Esophagus mucosa (tissue), 1 donor: ENCODE results near the gene MT1B. TPM values are rescaled to one million over a fixed set of nuclear protein-coding genes. Genes with fewer than 3 reads are reported as not detected.
"Not testable (repeated sequence)": the region's sequence is repeated elsewhere in the genome, so short reads cannot be mapped to it uniquely, and the experiment has no call there.

ENCODE experiments used
- ATAC-seq: fragments of 200-7000 bp; cut with Tn5 transposase; one replicate; pipeline ENCODE4 v1.9.1; 2020
- total RNA-seq: library from RNA; stranded (reverse); gene quantifications from one replicate; pipeline ENCODE4 v1.2.4, GENCODE V29; 2023
- donor health status: DM: yes; HTN: yes; CAD: no.

The MT1B gene
- total RNA-seq, 1 donor from 2014 or later: not detected

DNA sequence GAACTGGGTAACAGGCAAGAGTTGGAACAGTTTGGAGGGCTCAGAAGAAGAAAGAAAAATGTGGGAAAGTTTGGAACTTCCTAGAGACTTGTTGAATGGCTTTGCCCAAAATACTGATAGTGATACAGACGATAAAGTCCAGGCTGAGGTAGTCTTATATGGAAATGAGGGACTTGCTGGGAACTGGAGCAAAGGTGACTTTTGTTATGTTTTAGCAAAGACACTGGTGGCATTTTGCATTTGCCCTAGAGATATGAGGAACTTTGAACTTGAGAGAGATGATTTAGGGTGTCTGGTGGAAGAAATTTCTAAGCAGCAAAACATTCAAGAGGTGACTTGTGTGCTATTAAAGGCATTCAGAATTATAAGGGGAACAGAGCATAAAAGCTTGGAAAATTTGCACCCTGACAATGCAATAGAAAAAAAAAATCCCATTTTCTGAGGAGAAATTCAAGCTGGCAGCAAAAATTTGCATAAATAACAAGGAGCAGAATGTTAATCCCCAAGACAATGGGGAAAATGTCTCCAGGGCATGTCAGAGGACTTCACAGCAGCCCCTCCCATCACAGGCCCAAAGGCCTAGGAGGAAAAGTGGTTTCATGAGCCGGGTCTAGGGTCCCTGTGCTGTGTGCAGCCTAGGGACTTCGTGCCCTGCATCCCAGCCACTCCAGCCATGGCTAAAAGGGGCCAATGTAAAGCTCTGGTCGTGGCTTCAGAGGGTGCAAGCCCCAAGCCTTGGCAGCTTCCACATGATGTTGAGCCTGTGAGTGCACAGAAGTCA is 29.8 kb upstream of the MT1B start:
- not testable (repeated sequence) for ATAC-seq

DNA sequence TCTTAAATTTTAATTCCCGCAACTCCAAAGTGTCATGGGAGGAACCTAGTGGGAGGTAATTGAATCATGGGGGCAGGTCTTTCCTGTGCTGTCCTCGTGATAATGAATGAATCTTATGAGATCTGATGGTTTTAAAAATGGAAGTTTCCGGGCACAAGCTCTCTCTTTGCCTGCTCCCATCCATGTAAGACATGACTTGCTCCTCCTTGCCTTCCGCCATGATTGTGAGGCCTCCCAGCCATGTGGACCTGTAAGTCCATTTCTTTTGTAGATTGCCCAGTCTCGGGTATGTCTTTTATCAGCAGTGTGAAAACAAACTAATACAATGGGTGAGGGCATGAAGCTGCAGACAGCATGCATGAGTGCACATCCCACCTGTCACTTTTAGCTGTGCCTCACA is 28.5 kb upstream of the MT1B start:
- not testable (repeated sequence) for ATAC-seq

DNA sequence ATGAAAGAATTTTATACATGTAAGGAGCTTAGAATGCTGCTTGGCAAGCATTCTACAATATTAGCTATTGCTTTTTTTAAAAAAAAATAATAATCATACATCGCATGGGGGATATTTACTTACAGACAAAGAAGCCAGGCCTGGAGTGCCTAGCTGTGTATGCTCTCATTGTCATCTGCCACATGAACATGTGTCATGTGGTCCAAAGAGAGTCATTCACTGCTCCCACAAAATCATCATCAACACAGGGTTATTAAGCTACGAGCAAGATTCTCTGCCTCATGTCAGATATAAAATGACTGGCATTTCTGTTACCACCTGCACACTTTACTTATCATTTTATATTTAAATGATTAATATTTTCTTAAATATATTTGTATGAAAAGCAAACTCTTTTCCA is 28.0 kb upstream of the MT1B start:
- no peak for ATAC-seq

DNA sequence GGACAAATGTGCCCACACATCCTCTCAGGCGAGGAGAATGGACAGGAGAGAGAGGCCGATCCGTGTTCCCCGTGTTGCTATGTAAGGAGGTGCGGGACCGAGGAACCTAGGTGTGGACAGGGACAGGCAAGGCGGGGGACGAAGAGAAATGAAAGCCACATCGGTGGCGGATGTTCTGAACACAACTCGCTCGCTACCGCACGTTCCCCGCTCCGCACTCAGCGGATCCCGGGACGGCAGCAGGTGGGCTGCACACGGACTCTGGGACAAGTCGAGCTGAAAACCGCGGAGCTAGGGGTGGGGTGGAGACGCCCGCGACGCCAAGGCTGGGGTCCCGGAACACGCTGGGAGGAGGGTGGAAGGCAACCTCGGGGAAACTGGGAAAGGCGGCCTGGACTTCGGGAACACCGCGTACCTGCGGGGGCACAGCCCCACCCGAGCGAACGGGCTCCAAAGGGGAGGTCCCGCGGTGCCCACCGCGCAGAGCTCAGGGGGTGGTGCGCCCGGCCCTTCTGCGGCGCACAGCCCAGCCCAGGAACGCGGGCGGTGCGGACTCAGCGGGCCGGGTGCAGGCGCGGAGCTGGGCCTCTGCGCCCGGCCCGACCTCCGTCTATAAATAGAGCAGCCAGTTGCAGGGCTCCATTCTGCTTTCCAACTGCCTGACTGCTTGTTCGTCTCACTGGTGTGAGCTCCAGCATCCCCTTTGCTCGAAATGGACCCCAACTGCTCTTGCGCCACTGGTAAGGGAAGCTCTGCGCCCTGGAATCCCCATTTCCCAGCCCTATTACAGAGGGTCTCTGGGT is 26.3 kb upstream of the MT1B start, which contains the start of gene MT1E:
MT1E (plus strand) TSS at position 642 of the 803 bp plus-strand sequence; CDS start at position 713, 71 bp downstream.
- ATAC-seq: peak; percentile 92

DNA sequence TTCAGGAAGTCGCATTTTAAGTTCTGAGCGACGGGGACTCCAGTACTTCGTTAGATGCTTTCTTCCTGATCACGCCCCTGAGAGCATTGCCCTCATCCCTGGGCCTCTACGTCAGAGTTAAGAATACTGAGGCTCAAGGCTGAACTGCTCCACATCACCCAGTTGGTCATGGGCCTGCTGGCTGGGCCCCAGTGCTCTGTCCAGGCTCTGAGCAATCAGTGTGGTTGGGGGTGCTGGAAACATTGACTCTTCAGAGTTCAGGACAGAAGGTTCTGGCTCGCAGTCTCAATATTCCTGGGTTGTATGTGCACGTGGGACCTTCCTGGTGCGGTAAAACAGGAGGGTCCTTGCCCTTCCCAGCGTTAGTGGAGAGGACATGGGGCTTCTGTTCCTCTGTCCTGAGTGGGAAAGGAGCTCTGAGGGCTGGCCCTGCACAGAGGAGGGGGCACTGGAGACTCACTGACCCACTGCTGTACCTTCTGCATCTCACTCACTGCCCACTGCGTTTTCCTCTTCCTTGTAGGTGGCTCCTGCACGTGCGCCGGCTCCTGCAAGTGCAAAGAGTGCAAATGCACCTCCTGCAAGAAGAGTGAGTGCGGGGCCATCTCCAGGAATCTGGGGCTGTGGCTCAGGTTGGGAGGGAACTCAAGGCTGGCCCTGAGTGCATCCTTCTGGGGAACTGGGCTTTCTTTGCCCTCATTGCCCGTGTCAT is 25.6 kb upstream of the MT1B start:
- ATAC-seq: peak; percentile 56

DNA sequence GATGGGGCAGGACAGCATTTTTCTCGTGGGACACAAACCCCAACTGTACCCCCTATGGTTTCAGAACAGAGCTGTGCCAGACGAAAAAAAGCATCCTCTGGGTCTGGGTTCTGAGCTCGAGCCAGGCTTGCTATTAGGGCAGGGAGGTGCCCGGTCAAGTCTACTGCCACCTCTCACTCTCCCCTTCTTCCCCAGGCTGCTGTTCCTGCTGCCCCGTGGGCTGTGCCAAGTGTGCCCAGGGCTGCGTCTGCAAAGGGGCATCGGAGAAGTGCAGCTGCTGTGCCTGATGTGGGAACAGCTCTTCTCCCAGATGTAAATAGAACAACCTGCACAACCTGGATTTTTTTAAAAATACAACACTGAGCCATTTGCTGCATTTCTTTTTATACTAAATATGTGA is 25.0 kb upstream of the MT1B start:
- no peak for ATAC-seq

DNA sequence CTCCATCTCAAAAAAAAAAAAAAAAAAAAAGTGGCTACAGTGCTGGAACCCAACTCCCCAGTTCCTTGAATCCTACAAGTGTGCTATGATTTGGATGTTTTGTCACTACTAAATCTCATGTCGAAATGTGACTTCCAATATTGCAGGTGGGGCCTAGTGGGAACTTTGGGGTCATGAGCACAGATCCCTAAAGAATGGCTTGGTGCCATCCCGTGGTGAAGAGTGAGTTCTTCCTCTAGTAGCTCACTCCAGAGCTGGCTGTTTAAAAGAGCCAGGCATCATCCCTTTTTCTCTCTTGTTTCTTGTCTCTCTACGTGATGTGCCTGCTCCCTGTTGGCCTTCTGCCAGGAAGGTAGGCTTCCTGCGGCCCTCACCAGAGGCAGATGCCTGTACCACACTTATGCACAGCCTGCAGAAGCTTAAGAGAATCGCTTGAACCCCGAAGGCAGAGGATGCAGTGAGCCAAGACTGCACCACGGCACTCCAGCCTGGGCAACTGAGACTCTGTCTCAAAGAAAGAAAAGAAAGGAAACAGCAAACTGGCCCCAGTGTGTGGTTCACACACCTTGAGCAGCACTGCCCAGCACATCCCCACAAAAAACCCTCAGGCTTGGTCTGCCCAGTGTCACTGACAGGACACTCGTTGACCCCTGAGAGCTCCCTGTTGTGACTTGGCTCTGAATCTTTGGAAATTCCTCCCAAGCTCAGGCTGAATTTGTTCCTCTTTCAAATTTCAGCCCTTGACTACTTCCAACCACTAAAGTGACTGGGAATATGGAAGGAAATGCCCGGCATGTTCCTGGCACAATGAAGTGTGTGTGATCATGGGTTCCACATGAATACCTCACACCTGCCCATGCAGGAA is 23.0 kb upstream of the MT1B start:
- ATAC-seq: no peak

DNA sequence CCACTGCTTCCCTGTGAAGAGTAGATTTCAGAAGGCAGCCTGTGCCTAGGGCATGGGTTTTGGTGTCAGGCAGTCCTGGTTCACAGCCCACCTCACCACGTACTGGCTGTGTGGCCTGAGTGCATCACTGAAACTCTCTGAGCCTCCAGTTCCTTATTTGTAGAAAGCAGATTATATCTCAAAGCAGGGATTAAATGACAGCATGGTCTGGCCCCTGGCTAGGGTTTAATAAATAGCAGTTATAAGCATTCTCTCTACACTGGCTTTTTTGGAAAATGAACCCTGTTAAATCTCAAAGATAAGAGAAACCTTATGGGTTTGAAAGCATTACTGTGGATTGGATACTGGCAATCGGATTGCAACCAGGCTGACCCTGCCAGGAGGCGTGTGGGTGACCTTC is 22.2 kb upstream of the MT1B start:
- no peak for ATAC-seq

DNA sequence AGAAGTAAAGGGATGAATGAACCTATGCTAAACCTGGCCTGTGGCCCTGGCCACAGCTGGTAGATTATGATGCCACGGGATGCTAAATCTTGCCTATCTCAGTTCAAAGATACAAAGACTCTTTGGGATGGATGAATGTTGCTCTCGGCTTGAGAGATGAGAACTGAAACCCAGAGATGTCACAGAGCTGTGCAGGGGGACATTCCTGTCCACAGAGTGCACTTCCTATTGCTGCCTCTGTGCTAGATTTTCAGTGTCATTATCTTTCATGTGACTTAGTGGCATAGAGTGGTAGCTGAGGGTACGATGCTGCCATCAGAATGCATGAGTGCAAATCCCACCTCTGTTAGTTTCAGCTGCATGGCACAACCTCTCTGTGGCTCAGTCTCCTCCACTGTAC is 21.6 kb upstream of the MT1B start:
- no peak for ATAC-seq

DNA sequence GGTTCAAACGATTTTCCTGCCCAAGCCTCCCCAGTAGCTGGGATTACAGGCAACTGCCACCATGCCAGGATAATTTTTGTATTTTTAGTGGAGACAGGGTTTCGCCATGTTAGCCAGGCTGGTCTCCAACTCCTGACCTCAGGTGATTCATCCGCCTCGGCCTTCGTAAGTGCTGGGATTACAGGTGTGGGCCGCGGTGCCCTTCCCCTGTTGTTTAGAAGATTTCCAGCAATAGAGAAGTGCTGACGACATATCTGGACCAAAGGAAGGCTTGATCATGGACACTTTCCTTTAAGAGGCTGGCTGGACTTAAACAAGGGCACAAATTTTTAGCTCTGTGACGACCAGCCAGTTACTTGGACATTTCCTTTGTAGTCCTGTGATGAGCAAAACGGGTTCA is 20.5 kb upstream of the MT1B start:
- ATAC-seq: no peak

DNA sequence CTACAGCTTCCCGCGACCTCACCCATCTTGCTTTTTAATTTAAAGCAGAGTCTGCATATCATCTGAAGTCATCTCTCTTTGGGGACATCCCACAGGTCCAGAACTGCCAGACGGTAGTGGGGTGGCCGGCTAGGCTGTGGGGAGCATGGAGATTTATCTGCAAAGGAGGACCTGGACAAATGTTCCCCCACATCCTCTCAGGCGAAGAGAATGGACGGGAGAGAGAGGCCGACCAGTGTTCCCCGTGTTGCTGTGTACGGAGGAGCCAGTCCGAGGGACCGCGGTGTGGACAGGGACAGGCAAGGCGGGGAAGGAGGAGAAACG is 19.9 kb upstream of the MT1B start:
- no peak for ATAC-seq

DNA sequence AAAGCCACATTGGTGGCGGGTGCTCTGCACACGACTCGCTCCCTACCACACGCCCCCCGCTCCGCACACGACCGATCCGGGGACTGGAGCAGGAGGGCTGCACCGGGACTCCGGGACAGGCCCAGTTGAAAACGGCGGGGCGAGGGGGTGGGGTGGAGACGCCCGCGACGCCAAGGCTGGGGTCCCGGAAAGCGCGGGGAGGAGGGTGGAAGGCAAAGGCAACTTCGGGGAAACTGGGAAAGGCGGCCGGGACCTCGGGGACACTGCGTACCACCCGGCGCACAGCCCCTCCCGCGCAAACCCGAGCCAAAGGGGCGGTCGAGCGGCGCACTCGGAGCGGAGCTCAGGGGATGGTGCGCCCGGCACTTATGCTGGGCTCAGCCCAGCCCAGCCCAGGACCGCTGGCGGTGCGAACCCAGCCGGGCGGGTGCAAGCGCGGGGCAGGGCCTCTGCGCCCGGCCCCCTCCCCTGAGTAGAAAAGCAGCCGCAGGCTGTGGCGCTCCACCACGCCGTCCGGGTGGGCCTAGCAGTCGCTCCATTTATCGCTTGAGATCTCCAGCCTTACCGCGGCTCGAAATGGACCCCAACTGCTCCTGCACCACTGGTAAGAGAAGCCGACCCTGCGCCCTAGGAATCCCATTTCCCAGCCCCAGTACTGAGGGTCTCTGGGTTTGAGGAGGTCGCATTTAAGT is 19.4 kb upstream of the MT1B start, which contains the start of gene MT1M:
MT1M (plus strand) TSS at position 504 of the 692 bp plus-strand sequence; CDS start at position 577, 73 bp downstream.
- peak; percentile 54 for ATAC-seq

DNA sequence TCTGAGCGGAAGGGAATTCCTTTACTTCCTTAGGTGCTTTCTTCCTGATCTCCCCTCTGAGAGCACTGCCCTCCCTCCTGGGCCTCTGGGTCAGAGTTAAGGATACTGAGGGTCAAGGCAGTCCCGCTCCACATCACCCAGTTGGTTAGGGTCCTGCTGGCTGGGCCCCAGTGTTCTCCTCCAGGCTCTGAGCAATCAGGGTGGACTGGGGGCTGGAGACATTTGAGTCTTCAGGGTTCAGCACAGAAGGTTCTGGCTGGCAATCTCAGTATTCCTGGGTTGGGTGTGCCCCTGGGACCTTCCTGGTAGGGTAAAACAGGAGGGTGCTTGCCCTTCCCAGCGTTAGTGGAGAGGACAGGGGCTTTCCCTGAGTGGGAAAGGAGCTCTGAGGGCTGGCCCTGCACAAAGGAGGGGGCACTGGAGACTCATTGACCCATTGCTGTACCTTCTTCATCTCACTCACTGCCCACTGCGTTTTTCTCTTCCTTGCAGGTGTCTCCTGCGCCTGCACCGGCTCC is 18.8 kb upstream of the MT1B start:
- ATAC-seq: no peak

DNA sequence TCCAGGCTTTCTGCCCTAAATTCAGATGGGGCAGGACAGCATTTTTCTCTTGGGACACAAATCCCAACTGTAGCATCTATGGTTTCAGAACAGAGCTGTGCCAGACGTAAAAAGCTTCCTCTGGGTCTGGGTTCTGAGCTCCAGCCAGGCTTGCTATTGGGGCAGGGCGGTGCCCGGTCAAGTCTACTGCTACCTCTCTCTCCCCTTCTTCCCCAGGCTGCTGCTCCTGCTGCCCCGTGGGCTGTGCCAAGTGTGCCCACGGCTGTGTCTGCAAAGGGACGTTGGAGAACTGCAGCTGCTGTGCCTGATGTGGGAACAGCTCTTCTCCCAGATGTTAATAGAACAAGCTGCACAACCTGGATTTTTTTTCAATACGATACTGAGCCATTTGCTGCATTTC is 18.2 kb upstream of the MT1B start:
- no peak for ATAC-seq

DNA sequence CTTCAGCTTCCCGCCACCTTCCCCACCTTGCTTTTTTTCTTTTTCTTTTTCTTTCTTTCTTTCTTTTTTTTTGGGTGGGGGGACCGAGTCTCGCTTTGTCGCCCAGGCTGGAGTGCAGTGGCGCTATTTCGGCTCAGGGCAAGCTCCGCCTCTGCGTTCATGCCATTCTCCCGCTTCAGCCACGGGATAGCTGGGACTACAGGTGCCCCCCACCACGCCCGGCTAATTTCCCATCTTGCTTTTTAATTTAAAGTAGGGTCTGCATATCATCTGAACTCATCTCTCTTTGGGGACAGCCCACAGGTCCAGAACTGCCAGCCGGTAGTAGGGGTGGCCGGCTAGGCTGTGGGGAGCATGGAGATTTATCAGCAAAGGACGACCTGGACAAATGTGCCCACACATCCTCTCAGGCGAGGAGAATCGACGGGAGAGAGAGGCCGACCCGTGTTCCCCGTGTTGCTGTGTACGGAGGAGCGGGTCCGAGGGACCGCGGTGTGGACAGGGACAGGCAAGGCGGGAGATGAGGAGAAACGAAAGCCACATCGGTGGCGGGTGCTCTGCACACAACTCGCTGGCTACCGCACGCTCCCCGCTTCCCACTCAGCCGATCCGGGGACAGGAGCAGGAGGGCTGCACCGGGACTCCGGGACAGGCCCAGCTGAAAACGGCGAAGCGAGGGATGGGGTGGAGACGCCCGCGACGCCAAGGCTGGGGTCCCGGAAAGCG is 16.8 kb upstream of the MT1B start:
- ATAC-seq: no peak

DNA sequence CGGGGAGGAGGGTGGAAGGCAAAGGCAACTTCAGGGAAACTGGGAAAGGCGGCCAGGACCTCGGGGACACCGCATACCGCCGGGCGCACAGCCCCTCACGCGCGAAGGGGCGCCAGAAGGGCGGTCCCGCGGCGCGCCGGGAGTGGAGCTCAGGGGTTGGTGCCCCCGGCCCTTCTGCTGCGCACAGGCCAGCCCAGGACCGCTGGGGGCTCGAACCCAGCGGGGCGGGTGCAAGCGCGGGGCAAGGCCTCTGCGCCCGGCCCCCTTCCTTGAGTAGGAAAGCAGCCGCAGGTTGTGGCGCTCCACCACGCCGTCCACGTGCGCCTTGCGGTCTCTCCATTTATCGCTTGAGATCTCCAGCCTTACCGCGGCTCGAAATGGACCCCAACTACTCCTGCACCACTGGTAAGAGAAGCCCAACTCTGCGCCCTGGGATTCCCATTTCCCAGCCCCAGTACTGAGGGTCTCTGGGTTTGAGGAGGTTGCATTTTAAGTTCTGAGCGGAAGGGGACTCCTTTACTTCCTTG is 16.2 kb upstream of the MT1B start:
- ATAC-seq: no peak

DNA sequence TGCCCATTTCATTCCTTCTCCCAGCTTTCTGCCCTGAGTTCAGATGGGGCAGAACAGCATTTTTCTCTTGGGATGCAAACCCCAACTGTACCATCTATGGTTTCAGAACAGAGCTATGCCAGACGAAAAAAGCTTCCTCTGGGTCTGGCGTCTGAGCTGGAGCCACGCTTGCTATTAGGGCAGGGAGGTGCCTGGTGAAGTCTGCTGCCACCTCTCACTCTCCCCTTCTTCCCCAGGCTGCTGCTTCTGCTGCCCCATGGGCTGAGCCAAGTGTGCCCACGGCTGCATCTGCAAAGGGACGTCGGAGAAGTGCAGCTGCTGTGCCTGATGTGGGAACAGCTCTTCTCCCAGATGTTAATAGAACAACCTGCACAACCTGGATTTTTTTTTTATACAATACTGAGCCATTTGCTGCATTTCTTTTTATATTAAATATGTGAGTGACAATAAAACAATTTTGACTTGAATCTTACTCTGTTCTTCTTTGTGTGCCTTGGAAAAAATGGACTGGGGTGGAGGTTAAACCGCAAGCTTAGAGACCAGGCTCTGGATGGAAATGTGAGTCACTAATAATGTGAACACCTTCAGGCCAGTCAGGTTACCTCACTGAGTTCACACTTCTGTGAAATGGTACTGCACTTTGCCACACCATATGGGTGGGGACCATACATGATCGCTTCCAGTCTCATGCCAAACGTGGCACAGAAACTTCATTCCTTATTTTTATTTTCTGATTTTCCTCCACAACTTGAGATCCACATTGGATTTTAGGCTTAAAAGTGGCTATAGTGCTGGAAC is 14.9 kb upstream of the MT1B start:
- peak; percentile 36 for ATAC-seq

DNA sequence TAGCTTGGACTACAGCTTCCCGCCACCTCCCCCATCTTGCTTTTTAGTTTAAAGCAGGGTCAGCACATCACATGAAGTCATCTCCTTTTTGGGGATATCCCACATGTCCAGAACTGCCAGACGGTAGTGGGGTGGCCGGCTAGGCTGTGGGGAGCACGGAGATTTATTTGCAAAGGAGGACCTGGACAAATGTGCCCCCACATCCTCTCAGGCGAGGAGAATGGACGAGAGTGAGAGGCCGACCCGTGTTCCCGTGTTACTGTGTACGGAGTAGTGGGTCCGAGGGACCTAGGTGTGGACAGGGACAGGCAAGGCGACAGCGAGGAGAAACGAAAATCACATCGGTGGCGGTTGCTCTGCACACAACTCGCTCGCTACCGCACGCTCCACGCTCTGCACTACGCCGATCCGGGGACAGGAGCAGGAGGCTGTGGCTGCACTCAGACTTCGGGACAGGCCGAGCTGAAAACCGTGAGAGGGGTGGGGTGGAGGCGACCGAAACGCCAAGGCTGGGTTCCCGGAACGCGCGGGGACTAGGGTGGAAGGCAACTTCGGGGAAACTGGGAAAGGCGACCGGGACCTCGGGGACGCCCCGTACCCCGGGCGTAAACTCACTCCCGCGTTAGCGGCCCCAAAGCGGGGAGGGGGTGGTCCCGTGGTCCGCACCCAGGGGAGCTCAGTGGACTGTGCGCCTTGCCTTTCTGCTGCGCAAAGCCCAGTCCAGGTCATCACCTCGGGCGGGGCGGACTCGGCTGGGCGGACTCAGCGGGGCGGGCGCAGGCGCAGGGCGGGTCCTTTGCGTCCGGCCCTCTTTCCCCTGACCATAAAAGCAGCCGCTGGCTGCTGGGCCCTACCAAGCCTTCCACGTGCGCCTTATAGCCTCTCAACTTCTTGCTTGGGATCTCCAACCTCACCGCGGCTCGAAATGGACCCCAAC is 13.6 kb upstream of the MT1B start, which contains the start of gene MT1A:
MT1A (plus strand) TSS at position 853 of the 937 bp plus-strand sequence; CDS start at position 926, 73 bp downstream.
- peak; percentile 36 for ATAC-seq
